Measurements from ENCODE around the gene TMEM59L.

The TMEM59L gene

GRCh38 chr19:18609717-18610051 lies 3.0 kb upstream of the TMEM59L start:
- no peak for DNase-seq

- DNase-seq: no peak
Measured at GRCh38 chr19:18610245-18610555, 2.5 kb upstream of the TMEM59L start.

- DNase-seq: no peak
Measured at GRCh38 chr19:18610556-18611326, 1.9 kb upstream of the TMEM59L start.

GRCh38 chr19:18611327-18612050 lies 1.2 kb upstream of the TMEM59L start:
- DNase-seq: no peak

- DNase-seq: no peak
Measured at GRCh38 chr19:18612051-18612771, 459 bp upstream of the TMEM59L start.

GRCh38 chr19:18613589-18614234 lies 1.0 kb downstream of the TMEM59L start:
- no peak for DNase-seq

DNA sequence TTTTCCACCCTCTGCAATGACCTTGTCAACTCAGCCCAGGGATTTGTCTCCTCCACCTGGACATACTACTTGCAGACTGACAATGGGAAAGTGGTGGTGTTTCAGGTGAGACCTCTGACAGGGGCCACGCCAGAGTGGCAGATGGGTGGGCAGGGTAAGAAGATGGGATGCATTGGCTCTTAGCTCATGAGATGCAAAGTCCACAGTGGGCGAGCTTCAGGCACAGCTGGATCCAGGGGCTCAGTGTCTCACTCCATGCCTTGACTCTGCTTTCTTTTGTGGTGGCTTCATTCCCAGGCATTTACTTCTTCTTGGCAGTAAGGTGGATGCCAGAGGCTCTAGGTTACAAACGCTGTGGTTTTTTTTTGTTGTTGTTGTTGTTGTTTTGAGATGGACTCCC lies 3.4 kb downstream of the TMEM59L start:
- DNase-seq: no peak

DNA sequence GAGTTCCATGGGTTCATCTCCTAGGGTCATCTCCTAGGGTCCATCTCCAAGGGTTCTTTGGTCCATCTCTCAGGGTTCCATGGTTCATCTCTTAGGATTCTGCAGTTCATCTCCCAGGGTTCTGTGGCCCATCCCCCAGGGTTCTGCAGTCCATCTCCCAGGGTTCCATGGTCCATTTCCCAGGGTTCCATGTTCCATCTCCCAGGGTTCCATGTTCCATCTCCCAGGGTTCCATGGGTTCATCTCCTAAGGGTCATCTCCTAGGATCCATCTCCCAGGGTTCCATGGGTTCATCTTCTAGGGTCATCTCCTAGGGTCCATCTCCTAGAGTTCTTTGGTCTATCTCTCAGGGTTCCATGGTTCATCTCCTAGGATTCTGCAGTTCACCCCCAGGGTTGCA lies 4.9 kb downstream of the TMEM59L start:
- no peak for DNase-seq

- DNase-seq: no peak
Measured at GRCh38 chr19:18618236-18618635, 5.6 kb downstream of the TMEM59L start.

GRCh38 chr19:18620311-18620710 lies 7.6 kb downstream of the TMEM59L start:
- no peak for DNase-seq

- DNase-seq: no peak
Measured at GRCh38 chr19:18620902-18621301, 8.2 kb downstream of the TMEM59L start.

GRCh38 chr19:18626906-18627305 lies 14.2 kb downstream of the TMEM59L start:
- DNase-seq: no peak

DNA sequence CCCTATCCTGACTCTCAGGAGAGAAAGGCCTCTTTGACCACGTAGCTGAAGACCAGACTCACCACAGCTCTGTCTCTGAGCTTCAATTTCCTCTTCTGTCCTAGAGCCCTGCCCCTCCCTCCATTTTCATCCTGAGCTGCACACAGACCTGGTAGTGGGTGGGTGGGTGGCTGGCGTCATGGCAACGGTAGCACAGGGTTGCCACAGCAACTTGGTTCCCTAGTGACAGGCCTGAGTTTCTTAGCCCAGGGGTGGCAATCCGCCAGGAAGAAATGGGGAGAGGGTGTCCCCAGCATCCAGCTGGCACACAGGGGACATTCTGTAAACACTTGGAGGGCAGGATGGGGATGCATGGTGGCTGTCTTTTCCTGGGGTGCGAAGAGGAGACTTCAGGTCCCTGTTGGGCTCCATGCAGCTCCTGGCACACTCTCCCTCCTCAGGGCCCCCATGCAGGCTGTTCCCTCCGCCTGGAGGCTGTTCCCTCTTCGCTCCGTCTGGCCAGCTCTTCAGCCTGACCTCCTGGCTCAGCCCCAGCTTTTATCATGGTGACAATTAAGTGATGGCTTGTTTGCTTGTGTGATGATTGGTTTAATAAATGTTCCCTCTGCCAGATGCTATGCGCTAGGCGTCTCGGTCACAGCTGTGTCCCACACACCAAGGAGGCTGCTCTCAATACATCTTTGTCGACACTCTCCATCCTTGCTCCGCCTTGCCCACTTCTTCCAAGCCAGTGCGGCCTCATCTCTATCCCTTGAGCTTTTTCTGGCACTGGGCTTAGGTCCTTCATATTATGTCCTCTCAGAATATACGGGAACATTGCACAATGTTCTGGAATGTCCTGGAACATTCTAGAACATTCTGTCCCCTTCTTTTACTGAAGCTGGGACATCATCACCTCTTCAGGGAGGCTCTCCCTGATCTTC lies 16.8 kb downstream of the TMEM59L start:
- no peak for DNase-seq

DNA sequence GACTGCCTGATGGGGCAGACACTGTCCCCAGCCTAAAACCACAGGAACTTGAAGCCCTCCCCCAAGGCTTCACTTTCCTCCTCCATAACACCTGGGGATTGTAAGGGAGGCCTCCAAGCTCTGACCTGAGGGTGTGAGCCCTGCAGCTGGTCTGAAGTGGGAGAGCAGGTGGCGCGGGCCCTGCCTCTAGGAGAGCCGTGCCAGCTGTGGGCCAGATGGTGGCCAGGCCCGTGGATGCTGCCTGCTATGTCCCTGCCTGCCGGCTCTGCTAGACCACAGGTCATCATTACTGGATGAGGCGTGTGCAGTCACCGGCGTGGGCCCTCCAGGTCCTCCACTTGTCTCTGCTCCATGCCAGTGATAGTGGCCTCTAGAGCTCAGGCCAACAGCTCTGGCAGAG lies 20.7 kb downstream of the TMEM59L start:
- no peak for DNase-seq

DNA sequence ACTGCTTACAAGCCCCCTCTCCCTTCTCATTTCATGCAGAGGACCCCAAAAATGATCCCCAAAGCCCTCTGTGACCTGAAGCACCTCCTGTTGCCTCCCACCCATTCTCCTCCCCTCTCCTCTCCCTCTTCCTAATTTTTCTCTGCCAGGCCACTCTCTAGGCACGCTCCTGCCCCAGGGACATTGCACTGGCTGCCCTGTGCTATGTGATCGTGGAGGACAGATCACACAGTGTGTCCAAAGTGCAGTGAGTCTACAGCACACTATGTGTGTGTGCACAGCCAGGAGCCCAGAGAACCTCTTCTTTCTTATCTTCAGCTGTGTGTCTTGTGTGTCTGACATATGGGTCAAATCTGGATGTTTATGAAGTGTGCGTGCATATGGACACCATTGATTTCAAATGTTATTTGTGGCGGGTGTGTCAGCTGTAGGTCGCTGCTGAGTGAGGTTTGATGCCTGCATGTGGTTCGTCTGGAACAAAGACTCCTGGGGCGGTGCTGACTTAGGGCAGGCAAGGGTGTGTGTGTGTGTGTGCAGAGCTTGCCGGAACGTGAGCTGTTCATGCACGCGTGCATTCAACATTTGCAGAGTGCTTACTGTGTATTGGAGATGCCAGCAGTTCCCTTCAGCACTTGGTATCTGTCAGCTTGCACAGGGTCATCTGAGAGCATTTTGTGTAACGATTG lies 22.1 kb downstream of the TMEM59L start:
- no peak for DNase-seq

DNA sequence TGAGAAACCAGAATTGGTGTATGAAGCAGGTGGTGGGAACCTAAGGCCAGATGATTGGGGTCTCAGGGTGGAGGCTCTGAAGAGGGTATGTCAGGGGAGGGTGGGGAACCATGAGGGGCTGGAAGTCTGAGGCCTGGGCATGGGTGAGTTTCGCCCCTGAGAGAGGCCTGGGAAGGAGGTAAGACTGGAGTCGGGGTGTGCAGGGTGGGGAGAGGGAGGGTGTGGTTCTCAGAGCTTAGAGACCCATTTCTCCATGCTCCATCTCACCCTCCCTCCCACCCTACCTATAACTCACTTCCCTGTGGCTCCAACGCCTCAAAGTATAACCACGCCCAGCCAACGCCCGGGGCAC lies 23.1 kb downstream of the TMEM59L start:
- DNase-seq: no peak

GRCh38 chr19:18636183-18636968 lies 23.7 kb downstream of the TMEM59L start:
- DNase-seq: peak; percentile 92

DNA sequence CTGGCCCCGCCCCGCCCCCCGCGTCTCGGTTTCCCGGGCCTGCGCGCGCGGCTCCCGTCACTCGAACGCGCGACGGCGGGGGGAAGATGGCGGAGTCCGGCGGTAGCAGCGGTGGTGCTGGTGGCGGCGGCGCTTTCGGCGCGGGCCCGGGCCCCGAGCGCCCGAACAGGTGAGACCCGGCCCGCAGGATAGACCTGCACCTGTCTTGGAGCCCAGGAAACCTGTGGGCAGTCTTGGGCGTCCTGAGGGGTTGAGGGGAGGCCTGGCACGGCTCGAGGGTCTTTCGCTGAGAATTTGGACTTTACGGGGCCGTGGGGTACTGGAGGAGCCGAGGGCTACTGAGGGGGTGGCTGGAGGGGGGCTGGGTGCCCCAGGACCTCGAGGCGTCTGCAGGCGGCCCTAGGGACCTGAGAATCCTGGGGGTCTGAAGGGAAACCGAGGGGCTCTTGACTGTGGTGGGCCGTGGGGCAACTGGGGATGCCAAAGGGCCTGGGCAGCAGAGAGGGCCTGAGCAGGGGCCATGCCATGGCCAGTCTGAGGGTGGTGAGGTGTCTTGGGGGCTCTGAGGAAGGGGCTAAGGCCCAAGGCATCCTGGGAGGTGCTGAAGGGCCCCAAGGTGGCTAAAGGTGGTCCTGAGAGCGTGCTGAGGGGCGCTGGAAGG lies 24.4 kb downstream of the TMEM59L start, which contains the start of gene KLHL26:
Gene KLHL26, plus strand, starts transcription at position 60 of the 661 bp plus-strand sequence. Its CDS starts 27 bp downstream, at position 87.
- DNase-seq: no peak

DNA sequence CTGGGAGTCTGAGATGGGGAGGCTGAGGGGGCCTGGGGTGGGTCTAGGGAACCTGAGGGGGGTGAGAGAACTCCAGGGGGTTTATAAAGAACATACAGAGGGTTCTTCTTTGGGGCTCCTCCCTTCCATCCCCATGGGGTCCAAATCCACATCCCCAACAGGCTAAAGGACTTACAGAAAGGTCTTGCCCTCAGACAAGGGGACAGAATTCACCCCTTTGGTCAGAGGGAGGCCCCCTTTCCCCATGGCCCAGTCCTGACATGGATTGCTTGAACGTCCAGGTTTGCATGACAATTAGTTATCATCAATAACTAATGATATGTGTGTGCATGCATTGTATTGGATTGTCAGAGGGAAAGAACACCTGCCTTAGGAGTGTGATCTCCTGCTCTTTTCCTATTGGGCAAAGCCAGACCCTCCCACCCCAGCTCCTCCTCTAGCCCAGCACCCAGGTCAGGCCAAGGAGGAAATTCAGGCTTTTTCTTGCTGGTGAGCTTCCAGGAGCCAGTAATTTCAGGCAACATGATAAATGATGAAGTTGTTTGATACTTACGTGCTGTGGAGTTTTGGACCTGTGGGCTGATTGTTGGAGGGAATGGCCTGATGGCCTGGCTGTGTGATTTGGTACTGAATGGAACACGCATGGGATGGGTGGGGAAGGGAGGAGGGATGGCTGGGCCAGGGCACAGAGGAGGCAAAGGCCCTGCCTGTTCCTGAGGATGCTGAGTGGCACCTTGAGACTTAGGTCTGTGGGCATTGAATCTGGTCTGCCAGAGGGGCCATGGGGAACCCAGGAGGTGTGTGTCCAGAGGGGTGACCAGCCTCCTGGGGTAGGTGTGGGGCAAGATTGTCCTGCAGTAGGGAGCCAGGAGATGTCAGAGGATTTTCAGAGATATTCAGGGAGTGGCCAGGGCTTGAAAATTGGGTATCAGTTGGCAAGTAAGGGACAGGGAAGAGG lies 25.3 kb downstream of the TMEM59L start:
- DNase-seq: no peak

All from NCI-H1092 treated with DMSO at 0.1 percent for 48 hours (cell line).